HG03439 (cell line): ENCODE measurements around the gene PTPN21.
"Not testable (repeated sequence)": the region's sequence is repeated elsewhere in the genome, so short reads cannot be mapped to it uniquely, and the experiment has no call there.

ENCODE experiments used
- ATAC-seq: cut with Tn5 transposase; IDR thresholded peaks from one replicate; pipeline ENCODE4 v1.9.1; 2021; ENCODE audit warnings: mild to moderate bottlenecking, moderate library complexity; ENCODE audit not compliant: unreplicated experiment

Gene PTPN21

DNA sequence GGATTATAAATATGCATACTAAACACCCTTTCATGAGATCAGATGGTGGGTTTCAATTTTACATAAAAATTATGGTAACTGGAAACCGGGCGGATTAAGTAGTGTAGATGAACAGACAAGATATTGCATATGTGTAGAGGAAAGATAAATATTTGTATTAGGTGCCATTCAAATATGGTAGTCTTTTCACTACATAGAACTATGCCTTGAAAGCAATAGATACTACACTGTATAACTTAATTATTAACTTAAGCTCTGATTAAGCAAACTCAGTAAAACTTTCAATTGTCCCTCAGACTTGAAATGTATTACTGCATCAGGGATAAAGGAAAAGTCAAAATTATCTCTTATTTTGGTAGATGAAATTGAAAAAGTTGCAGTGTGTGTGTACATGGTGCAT lies 1.9 kb downstream of the PTPN21 start:
- ATAC-seq, result no peak

DNA sequence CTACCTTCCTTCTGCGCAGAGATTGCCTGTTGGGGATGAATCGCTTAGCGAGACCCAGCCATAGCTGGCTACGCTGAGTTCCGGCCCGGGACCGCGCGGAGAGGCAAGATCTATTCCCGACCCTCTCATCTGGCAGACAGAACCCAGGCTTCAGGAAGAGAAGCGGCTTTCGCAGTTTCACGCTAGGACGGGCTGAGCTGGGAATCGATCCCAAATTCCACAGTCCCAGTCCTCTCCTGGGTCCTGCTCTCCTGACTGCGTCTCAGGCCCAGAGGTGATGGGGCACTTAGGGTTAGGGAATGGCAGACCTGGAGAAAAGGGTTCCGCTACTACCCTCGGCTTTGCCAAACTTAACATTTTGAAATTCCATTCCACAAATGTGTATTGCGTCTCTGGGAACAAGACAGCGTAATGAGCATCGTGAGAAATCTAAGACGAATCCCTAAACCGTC lies 2.8 kb downstream of the PTPN21 start:
- ATAC-seq, result no peak

DNA sequence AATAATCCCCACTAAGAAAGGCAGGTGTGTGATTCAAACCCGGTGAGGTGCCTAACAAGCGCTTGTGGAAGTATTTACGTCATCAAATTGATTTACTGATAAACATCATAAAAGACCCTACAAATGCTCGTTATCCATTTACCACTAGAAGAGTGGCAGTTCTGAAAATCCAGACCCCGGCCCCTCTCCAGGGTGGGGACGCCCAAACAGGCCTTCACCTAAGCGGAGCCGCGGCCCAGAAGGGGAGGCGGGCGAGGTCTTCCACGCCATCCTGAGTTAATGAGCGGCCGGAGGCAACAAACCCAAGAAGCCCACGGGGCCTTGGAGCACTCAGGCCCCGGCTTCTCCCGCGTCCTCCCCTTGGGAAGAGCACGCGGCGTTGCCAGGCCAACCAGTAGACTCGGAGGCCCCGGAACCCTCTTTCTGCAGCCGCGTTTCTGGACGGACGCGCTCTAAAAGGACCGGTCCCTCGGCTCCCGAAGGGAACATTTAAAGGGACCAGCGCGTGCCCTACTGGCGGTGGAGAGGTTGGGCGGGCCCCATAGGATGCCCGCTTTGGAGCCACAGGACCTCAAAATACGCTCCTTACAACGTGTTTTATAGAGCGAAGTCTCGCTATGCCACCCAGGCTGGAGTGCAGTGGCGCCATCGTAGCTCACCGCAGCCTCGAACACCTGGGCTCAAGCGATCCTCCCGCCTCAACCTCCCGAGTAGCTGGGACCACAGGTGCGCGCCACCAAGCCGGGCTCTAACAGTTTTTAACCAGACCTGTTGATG lies 3.5 kb downstream of the PTPN21 start:
- no peak for ATAC-seq

DNA sequence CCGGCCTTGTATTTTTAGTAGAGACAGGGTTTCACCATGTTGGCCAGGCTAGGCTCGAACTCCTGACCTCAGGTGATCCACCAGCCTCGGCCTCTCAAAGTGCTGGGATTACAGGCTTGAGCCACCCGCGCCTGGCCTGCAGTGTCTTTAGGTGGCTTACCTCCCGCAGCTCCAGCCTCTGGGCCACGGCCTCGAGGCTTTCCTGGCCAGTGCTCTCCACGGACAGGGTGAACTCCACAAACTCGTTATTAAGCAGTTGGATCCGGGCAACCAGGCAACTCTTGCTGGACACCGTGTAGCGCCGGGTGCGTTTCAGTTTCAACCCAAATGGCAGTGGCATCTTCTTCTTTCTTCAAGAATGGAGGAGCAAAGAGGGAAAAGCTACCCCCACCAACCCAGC lies 4.7 kb downstream of the PTPN21 start:
- ATAC-seq, result no peak

DNA sequence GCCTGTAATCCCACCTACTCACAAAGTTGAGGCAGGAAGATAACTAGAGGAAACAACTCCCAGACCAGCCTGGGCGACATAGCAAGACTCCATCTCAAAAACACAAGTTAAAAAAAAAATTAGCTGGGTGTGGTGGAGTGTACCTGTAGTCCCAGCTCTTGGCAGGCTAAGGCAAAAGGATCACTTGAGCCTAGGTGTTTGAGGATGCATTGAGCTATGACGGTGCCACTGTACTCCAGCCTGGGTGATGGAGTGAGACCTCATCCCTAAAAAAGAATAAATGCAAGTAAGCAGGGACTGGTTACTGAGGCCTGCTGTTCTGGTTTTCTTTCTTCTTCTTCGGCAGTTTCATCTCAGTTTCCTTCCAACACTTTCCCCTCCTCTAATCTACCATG lies 7.4 kb downstream of the PTPN21 start:
- no peak for ATAC-seq

DNA sequence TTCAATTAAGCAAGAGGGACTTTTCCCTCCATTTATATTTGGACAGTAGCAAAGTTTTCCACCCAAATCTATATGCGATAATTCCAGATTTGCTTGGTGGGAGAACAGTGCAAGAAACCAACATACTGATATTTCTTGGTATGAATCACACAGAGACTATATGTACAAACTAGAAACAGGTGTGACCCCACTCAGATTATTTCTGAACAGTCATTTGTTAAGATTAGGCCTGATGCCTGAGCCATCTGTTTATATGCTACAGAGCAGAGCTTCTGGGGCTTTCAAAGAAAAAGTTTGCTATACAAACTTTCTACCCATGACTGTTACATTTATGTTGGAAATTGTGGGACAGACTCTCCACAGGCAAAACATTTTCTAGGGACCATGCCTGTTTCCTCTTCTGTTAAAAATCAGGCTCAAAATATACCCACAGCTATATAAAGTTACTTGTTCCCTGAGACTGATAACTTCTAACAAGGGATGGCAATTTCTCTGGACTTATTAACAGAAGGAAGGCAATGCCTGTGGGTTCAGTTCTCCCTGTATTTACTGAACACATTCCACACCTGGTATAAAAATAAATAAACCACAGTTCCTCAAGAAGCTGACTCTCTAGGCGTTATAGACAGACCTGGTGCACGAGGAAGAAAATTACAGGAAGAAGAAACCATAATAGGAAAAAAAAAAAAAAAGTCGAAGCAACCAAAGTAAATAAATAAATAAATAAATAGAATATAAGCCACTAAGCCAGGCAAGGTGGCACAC lies 8.0 kb downstream of the PTPN21 start:
- no peak for ATAC-seq

DNA sequence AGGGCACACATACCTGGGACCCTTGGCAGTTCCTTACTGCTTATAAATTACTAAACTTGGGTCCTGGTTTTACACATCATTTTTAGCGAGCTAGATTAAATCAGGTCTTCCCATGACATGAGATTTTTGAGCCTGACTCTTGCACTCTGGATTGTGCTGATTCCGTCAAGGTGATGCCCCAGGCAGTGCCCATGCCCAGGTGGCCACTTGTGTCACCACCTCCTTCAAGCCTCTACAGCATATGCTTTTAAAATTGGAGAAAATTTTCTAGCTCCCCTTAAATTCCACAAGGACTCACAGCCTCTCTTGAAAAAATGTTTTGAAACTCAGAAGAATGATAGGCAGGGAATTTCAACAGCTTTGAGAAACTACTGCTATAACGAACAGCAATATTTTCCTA lies 9.6 kb downstream of the PTPN21 start:
- ATAC-seq, result no peak

DNA sequence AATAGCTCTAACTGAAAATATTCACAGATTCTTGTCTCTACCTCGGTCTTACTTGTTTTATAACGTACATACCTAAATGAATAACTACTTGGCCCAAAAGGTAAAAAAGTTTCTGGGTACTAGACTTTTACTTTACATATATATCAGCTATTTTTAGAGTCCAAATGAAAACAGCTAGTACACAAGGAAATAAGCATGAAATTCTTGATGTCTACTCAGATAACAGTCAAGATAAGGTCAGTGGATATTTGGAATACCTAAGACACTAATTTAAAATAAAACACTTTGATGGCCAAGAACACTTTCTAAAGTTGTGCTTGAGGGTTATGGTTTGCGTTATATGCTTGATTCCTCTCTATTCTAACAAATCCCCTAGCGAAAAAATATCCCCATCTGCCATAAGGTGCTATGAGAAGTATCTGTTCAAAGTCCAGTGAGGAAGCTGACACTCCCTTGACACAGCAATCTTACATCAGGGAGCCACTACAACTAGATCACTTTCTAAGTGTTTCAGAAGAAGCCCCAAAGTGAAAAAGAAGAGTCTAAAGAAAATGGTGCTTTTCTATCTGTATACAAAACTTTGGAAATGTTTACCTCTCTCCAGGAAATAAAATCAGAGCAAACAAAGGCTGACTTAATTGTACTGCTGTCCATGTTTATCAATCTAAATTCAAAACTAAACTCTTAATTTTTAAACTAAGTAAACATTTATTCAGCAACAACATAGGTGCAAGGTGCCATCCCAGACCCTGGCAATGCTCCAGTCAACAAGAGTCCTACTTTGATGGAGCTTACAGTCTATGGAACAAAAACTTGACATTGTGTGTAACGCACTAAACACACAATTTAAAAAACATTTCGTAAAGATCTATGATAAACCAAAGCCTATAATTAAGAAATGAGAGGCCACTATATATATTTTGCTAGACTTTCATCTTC lies 11.7 kb downstream of the PTPN21 start:
- no peak for ATAC-seq

DNA sequence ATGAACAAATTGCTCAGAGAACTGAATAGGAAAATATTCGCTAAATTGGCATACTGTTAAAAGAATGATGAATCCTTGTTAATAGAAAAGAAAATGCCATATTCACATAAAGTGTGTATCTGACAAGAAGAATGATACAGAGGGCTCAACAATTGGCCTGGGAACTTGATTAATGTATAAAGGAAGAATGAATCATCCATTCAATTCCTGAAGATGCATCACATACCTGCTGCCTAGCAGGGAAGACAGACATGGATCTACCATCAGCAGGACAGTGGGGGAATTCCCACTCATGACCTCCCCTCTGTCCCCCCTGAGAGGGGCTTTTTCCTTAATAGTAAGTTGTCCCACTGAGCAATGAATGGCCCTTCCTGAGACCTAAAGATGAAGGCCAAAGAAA lies 13.5 kb downstream of the PTPN21 start:
- ATAC-seq, result no peak

DNA sequence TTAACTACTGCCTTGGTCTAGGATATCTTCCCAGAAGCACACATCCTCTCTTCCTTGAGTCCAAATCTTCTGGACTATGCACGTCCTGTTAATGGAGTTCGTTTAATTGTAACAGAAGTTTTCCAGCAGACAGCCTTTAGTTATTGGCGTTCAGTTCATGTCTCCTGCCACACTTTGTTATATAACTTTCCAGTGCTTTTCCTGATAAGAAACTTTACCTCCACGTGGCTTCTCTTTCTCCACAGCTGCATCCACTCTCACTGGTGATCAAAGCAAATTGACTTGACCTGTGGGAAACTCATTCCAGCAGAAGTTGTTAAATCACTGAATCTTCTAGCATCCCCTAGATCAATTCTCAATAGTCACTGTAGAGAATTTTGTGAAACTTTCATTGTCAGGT lies 19.0 kb downstream of the PTPN21 start:
- ATAC-seq, result no peak

DNA sequence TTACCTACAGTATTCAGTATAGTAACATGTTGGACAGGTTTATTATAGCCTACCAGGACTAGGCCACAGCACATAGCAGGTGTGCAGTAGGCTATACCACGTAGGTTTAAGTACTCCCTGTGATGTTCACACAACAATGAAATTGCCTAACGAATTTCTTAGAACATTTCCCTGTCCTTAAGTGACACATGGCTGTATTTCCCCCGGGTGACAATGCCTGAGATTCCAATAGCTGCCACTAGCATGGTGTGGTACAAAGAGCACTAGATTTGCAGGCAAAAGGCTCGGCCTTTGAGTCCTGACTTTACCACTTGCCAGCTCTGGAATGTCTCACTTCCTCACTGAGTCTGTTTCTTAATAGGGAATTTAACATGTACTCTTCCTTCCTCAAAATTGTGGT lies 19.7 kb downstream of the PTPN21 start:
- no peak for ATAC-seq

DNA sequence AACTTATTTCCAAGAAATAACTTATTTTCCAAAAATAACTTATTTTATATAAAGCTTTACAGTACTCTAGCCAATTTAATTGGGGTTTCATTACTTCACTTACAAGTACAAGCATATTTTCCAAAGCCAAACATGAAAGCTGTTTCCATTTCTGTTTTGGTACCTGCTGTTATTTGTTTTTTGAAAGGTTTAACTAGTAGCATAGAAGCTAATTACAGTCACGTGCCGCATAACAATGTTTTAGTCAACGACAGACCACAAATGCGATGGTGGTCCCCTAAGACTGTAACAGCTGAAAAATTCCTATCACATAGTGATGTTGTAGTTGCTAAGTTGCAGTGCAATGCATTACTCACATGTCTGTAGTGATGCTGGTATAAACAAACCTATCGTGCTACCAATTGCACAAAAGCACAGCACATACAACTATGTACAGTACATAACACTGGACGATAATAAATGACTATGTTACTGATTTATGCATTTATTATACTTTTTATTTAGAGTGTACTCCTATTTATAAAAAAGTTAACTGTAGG lies 21.7 kb downstream of the PTPN21 start:
- no peak for ATAC-seq

DNA sequence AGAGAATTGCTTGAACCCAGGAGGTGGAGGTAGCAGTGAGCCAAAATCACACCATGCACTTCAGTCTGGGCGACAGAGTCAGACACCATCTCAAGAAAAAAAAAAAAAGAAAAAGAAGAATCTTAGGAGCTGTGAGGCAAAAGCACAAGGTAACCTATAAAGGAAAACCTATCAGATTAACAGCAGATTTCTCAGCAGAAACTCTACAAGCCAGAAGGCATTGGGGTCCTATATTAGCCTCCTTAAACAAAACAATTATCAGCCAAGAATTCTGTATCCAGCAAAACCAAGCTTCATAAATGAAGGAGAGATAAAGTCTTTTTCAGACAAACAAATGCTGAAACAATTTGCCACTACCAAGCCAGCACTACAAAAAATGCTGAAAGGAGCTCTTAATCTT lies 24.9 kb downstream of the PTPN21 start:
- ATAC-seq, result not testable (repeated sequence)

DNA sequence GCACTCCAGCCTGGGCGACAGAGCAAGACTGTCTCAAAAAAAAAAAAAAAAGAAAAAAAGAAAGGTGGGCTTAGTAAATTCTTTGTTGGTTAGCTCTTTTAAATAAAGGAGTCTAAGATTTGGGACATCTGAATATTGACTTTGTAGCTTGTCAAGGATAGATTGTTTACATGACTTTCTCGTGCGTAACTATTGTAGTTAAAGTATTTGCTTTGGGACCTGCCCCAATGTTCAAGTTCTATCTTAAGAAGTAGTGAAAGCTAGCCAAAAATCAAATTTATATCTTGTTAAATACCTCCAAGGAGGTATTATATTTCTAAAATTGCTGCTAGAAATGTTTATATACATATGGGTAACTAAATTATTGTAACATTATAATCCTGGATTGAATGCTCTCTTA lies 32.4 kb downstream of the PTPN21 start:
- no peak for ATAC-seq

DNA sequence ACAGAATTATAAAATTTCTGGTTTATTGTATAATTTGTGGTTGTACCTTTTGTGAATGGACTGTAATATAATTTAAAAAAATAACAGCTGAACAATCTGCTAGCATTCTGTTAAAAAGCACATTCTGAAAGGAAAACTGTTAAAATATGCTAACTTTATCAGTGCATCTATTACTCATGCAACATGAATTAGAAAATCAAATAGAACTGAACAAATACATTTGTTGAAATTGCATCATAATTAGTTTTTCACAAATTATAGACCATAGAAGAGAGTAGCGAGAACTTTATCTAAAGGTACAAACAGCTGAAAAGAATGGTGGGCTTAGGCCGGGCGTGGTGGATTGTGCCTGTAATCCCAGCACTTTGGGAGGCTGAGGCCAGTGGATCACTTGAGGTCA lies 33.0 kb downstream of the PTPN21 start:
- ATAC-seq, result no peak

DNA sequence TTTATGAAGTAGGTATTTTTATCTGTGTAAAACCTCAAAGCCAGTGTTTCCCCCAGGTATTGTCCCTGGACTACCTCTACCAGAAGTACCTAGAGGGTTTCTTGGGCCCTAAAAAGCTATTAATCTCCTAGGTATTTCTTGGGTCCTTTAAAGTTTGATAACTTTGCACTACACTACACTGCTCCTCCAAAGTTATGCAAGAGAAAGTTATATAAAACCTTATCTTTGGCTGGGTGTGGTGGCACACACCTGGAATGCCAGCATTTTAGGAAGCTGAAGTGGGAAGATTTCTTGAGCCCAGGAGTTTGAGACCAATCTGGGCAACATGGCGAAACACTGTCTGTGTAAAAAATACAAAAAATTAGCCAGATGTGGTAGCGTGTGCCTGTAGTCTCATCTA lies 34.9 kb downstream of the PTPN21 start:
- no peak for ATAC-seq

DNA sequence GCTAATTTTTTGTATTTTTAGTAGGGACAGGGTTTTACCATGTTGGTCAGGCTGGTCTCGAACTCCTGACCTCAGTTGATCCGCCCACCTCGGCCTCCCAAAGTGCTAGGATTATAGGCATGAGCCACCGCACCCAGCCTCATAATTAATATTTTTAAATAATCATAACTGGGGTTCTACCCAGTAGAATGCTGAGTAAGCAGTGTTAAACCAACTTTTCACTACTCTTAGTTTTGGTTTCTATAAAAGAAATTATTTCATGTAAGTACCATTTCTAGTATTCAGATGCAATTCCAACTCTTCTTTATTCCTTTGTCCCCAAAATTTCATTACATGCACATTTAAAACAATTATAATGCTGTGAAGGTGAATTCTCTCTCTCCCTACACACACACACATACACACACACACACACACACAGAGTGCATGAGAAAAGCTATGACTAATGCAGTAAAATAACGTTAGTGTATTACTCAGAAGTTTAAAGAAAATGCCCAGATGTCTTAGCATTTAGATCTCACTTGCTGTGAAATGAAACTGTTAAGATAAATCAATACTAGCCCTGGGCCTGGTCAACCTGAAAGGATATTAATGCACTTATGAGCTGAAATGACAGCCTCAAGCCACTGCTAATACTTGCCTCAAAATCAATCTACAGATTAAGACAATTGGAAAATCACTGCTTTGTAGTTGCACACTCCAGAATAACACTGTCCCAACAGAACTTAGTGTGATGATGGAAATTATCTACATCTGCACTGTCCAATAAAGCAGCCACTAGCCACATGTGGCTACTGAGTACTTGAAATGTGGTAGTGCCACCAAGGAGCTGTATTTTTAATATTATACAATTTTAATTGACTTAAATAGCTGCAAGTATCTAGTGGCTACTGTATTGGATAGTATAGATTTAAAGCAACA lies 36.0 kb downstream of the PTPN21 start:
- no peak for ATAC-seq

DNA sequence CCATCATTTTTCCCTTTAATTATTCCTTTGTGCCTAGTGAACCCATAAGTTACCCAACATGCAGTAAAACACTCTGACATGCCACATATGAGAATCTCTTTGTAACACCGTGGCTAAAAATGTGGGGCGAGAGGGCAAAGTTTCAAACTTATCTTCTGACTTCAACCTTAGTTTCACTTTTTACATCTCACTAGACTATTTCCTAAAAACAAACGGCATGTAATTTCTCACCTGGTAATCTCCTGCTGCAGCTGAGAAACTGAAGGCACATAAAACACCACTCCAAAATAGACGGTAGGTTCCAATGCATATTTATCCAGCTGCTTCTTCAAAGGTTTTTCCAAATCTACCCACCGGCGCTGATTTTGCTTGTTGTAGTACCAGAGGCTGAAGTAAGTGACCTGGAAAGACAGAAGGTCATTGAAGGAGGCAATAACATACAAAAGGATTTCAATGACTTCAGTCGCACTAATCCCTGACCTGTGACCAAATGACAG lies 37.9 kb downstream of the PTPN21 start:
- no peak for ATAC-seq

DNA sequence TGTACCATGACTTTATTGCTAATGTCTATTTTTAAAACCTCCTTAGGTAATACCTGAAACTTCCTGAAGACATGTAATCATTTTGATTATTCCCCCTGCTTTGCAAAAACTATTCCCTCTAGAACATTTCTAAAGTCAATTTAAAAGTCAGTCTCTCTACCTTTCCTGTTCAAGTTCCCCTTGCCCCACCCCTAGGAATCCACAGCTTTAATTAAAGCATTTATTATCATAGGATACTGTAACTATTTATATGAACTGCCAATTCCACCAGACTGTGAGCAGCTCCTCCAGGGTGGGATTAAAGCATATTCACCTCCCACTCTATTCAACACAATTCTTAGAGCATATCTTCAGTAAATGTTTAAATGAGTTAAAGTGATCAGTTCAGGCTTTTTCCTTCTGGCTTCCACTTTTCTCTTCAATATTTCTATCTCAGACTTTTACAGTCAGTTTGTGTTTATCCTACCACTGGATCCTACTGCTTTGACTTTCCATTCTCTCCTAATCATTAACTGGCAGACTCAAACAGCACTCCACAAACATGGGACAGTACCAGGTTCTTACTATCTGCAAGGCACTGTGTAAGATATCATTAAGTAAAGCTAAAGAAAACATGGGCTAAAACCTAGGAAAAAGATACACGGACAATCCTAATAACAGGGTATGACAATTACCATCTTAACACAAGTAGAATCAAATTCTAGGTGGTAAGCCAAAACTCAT lies 39.1 kb downstream of the PTPN21 start:
- ATAC-seq, result no peak
